Pancreas (tissue), 10 donors: Measurements from ENCODE around the gene OR7D2. TPM values are rescaled to one million over a fixed set of nuclear protein-coding genes. Genes with fewer than 3 reads are reported as not detected.

ENCODE experiments used
- ATAC-seq, 4 donors: fragments of 200-7000 bp; cut with Tn5 transposase; one replicate each; pipeline versions ENCODE4 v1.8.0 to v1.9.1; 2020; ENCODE audit warnings: mild to moderate bottlenecking in 4 of 4, moderate library complexity in 4 of 4
- DNase-seq, 6 donors: peaks; one replicate each; pipeline ENCODE4 v3.0.0-alpha.2; 2020
- FAIRE-seq: peaks from 2 replicates; lab custom pipeline; 2012; peaks lifted over from hg19 to GRCh38; lab: Jason Lieb, UNC
- H3K27ac ChIP-seq, 4 donors: fragments of 200-600 bp; sonication (generic); 1 replicate in 3 of 4; 2 replicates in 1 of 4; pipeline versions ENCODE4 v1.5.0 to v1.8.0; 2020
- H3K27me3 ChIP-seq, 4 donors: fragments of 200-600 bp; one replicate each; pipeline ENCODE4 v1.8.0; 2021
- H3K36me3 ChIP-seq, 3 donors: fragments of 200-600 bp; sonication (generic) in 1 of 3; one replicate each; pipeline versions ENCODE4 v1.5.0 to v1.8.0; 2020 to 2021
- H3K4me1 ChIP-seq, 3 donors: fragments of 200-600 bp; one replicate each; pipeline ENCODE4 v1.8.0; 2021
- H3K4me3 ChIP-seq, 4 donors: fragments of 200-600 bp; sonication (generic) in 2 of 4; one replicate each; pipeline versions ENCODE4 v1.5.0 to v1.8.0; 2020 to 2021
- H3K9me3 ChIP-seq, 4 donors: fragments of 200-600 bp; one replicate each; pipeline ENCODE4 v1.8.0; 2021
- CTCF ChIP-seq, 4 donors: fragments of 200-600 bp; sonication (generic) in 3 of 4; IDR thresholded peaks; one replicate each; pipeline versions ENCODE4 v1.5.0 to v1.8.0; 2021; ENCODE audit warnings: antibody characterized with exemption in 4 of 4
- WGBS, 2 donors: extraction: QIAGEN DNeasy Blood & Tissue Kit; methylation state at CpG; one replicate each; pipeline ENCODE4 v1.1.7; 2013; 5-methylcytosine and 5-hydroxymethylcytosine counted together
- intact Hi-C, 3 donors: fragments of 100-400 bp; cut with DNase I; formaldehyde crosslinking; loops; one replicate each; pipeline versions ENCODE4 v1.11.1 to v1.14.2; 2022
- polyA plus RNA-seq, 2 donors: library from polyadenylated mRNA; stranded (reverse); fragments of 200-250 nt; gene quantifications; one replicate each; pipeline ENCODE4 v1.2.3, GENCODE V29; 2013
- total RNA-seq, 6 donors: library from RNA; stranded (reverse); fragmentation: NEBNext Ultra II Directional in 4 of 6; extraction: Animal tissue kit (Norgen Biotek cat#: 25700) in 4 of 6; gene quantifications; one replicate each; pipeline versions ENCODE4 v1.2.1 to v1.2.4, GENCODE V29; 2021 to 2023
- donor health status: healthy with polysubstance abuse.
- donor health status: DM: no; HTN: no; CAD: no; lungs with moderate emphysema.
- donor health status: DM: no; HTN: no; CAD: no.
- donor health status: control.
- donor health status: control.
- donor health status: Bipolar disorder and iron deficiency.
- donor health status: DM: yes; HTN: yes; CAD: no.
- donor health status: DM: no; HTN: no; CAD: no.
- donor health status: DM: no; HTN: no; CAD: no.
- donor health status: DM: yes; HTN: yes; CAD: no.

OR7D2 gene
- not detected for total RNA-seq
- under 1 TPM; 0.02 to 0.04 TPM for polyA plus RNA-seq

- intact Hi-C loops = no loop called here
- FAIRE-seq = no peak
- ATAC-seq = no peak
- WGBS, 2 donors = 46% methylated on average over 4 of the region's 4 CpGs
- DNase-seq = no peak
- no peaks in the 10 kb centered on the region for H3K27me3 ChIP-seq
- H3K27ac ChIP-seq = no peak within 1 kb of the TSS
- no peaks in the 10 kb centered on the region for H3K36me3 ChIP-seq
- no peaks in the 10 kb centered on the region for H3K9me3 ChIP-seq
- no peak for TF ChIP-seq CTCF (IDR thresholded peaks at IDR 0.05)
- H3K4me3 ChIP-seq = no peak within 1 kb of the TSS
- H3K4me1 ChIP-seq = no peaks in the 10 kb centered on the region
These were observed at the start of gene OR7D2 for GRCh38 chr19:9178901-9179300. OR7D2 (plus strand) TSS chr19:9178979; CDS start chr19:9185782, 6,803 bp downstream.

GRCh38 chr19:9130965-9131364 is 47.8 kb upstream of the OR7D2 start:
- Histone ChIP-seq H3K27ac (no peak overlapping the region), H3K4me3 (no peak overlapping the region), H3K27me3 (no peaks in the 10 kb centered on the region), H3K9me3 (no peaks in the 10 kb centered on the region), H3K36me3 (no peaks in the 10 kb centered on the region), H3K4me1 (no peaks in the 10 kb centered on the region)
- FAIRE-seq = no peak
- WGBS, 2 donors = 55 to 61% methylated on average over 1 of the region's 1 CpG
- DNase-seq = no peak
- intact Hi-C loops = no loop called here
- no peak for TF ChIP-seq CTCF (IDR thresholded peaks at IDR 0.05)
- ATAC-seq = no peak

- Histone ChIP-seq H3K4me3 (no peak overlapping the region), H3K4me1 (no peaks in the 10 kb centered on the region), H3K27me3 (no peaks in the 10 kb centered on the region), H3K36me3 (no peaks in the 10 kb centered on the region), H3K9me3 (no peaks in the 10 kb centered on the region), H3K27ac (no peak overlapping the region)
- WGBS, 2 donors = 44 to 56% methylated on average over 5 of the region's 5 CpGs
- DNase-seq = no peak
- no peak for ATAC-seq
- no peak for FAIRE-seq
- intact Hi-C loops = no loop called here
- TF ChIP-seq CTCF (IDR thresholded peaks at IDR 0.05) = no peak
These were observed 46.4 kb upstream of the OR7D2 start for GRCh38 chr19:9132422-9132821.

- TF ChIP-seq CTCF (IDR thresholded peaks at IDR 0.05) = no peak
- 25 to 29% methylated on average over 8 of the region's 8 CpGs for WGBS, 2 donors
- FAIRE-seq = peak; percentile 68
These were observed 39.1 kb upstream of the OR7D2 start for GRCh38 chr19:9139609-9140158.

GRCh38 chr19:9140159-9140874 is 38.5 kb upstream of the OR7D2 start, which contains the start of gene ZNF317:
ZNF317 (plus strand) TSS chr19:9140397; CDS start chr19:9156017, 15,620 bp downstream.
- Histone ChIP-seq H3K36me3 (no peaks in the 10 kb centered on the region), H3K4me1 (peaks cover 6 to 14% (median 9%) of the 10 kb centered on the region in 3 donors), H3K27me3 (no peaks in the 10 kb centered on the region), H3K4me3 (peak within 1 kb of the TSS; percentile 52 to 86 (median 80)), H3K9me3 (peaks cover 0 to 7% (median 0%) of the 10 kb centered on the region in 4 donors), H3K27ac (peak within 1 kb of the TSS; percentile 50 to 78 (median 68))
- ATAC-seq (peak; percentile 97 to 99 (median 98)), DNase-seq (peak; percentile 87 to 94 (median 90)), FAIRE-seq (peak; percentile 32)
- 0% methylated on average over 43 of the region's 43 CpGs for WGBS, 2 donors
- intact Hi-C loops = no loop called here
- no peak for TF ChIP-seq CTCF (IDR thresholded peaks at IDR 0.05)

More at GRCh38 chr19:9139609-9140158, 39.1 kb upstream of the OR7D2 start:
- Histone ChIP-seq H3K4me1 (peaks cover 6 to 14% (median 9%) of the 10 kb centered on the region in 3 donors), H3K9me3 (peaks cover 0 to under 1% (median 0%) of the 10 kb centered on the region in 4 donors), H3K27me3 (no peaks in the 10 kb centered on the region), H3K36me3 (no peaks in the 10 kb centered on the region), H3K27ac (peak overlapping the region in 2 of 4 donors; percentile 77 to 78), H3K4me3 (peak overlapping the region; percentile 52 to 86 (median 80))
- intact Hi-C loops = no loop called here
- DNase-seq = no peak
- ATAC-seq = peak; percentile 2 to 13 (median 8)
